ENCODE data around the gene RNF123. TPM values are rescaled to one million over a fixed set of nuclear protein-coding genes. Genes with fewer than 3 reads are reported as not detected.

The RNF123 gene
- total and polyA plus RNA-seq, 2 donors (not counting 3 experiments of a cell fraction or from before 2014, with no cell fraction given): 43.4 to 59.3 TPM

- TF ChIP-seq EZH2 (IDR thresholded peaks at IDR 0.05; ENCODE audit: borderline replicate concordance, low read depth, low read length, severe bottlenecking) (no peak), JUN (IDR thresholded peaks at IDR 0.05; ENCODE audit: borderline replicate concordance, insufficient read depth, insufficient read length, low read depth) (no peak)
- POLR2A ChIA-PET: no interaction called here
- H3K27me3 ChIP-seq (ENCODE audit: control insufficient read depth in 2 of 2, insufficient read depth in 2 of 2, low read length in 2 of 2): no peaks in the 10 kb centered on the region
- H3K9ac ChIP-seq (replicated peaks; ENCODE audit: extremely low read depth, insufficient read depth, low read length): no peak overlapping the region
- no peak overlapping the region for H3K4me2 ChIP-seq (ENCODE audit: insufficient read depth, low read length)
- no peak overlapping the region for H3K4me3 ChIP-seq (replicated peaks in 1 of 3; ENCODE audit: insufficient read depth in 1 of 3, low read depth in 1 of 3, low read length in 3 of 3)
- peaks cover 61% of the 10 kb centered on the region for H3K79me2 ChIP-seq (ENCODE audit: control insufficient read depth, insufficient read depth, low read length)
- CTCF ChIA-PET: no interaction called here
- peaks cover 5% of the 10 kb centered on the region for H4K20me1 ChIP-seq (replicated peaks; ENCODE audit: control insufficient read depth, extremely low read depth, insufficient read depth, low read length)
- BruUV-seq (replicated peaks): no TSS peak
- FAIRE-seq: no peak
- dilution Hi-C loops (cut with MboI; ENCODE audit: extremely low pct_ligation_motif_present, low sequenced_read_pairs) (no loop called here), intact Hi-C loops (cut with micrococcal nuclease) (no loop called here)
- H3K4me1 ChIP-seq (ENCODE audit: control insufficient read depth, extremely low read depth, insufficient read depth, low read length): no peaks in the 10 kb centered on the region
- no peak overlapping the region for H2AFZ ChIP-seq (ENCODE audit: low read depth, low read length)
- no peak for DNase-seq (ENCODE audit: low read depth, low spot score)
- H3K9me3 ChIP-seq (replicated peaks; ENCODE audit: control insufficient read depth, insufficient read depth, low read length): no peaks in the 10 kb centered on the region
- no peaks in the 10 kb centered on the region for H3K9me1 ChIP-seq (replicated peaks; ENCODE audit: control insufficient read depth, extremely low read depth, insufficient read depth, low read length)
- no peak overlapping the region for H3K27ac ChIP-seq (ENCODE audit: insufficient read depth, low read depth, low read length)
- no peaks in the 10 kb centered on the region for H3K36me3 ChIP-seq (ENCODE audit: control insufficient read depth in 2 of 2, extremely low read depth in 1 of 2, insufficient read depth in 2 of 2, low read length in 2 of 2)
These were observed 74.6 kb downstream of the RNF123 start for GRCh38 chr3:49763981-49764380.

GRCh38 chr3:49769286-49769915 lies 80.0 kb downstream of the RNF123 start:
- Histone ChIP-seq H3K4me1 (ENCODE audit: control insufficient read depth, extremely low read depth, insufficient read depth, low read length) (no peaks in the 10 kb centered on the region), H3K4me3 (replicated peaks in 1 of 3; ENCODE audit: insufficient read depth in 1 of 3, low read depth in 1 of 3, low read length in 3 of 3) (no peak overlapping the region), H3K9me1 (replicated peaks; ENCODE audit: control insufficient read depth, extremely low read depth, insufficient read depth, low read length) (no peaks in the 10 kb centered on the region), H3K27ac (ENCODE audit: insufficient read depth, low read depth, low read length) (no peak overlapping the region), H3K27me3 (ENCODE audit: control insufficient read depth in 2 of 2, insufficient read depth in 2 of 2, low read length in 2 of 2) (no peaks in the 10 kb centered on the region), H3K9ac (replicated peaks; ENCODE audit: extremely low read depth, insufficient read depth, low read length) (no peak overlapping the region), H2AFZ (ENCODE audit: low read depth, low read length) (no peak overlapping the region), H4K20me1 (replicated peaks; ENCODE audit: control insufficient read depth, extremely low read depth, insufficient read depth, low read length) (peaks cover 6% of the 10 kb centered on the region), H3K9me3 (replicated peaks; ENCODE audit: control insufficient read depth, insufficient read depth, low read length) (no peaks in the 10 kb centered on the region), H3K79me2 (ENCODE audit: control insufficient read depth, insufficient read depth, low read length) (peaks cover 84% of the 10 kb centered on the region), H3K36me3 (ENCODE audit: control insufficient read depth in 2 of 2, extremely low read depth in 1 of 2, insufficient read depth in 2 of 2, low read length in 2 of 2) (no peaks in the 10 kb centered on the region), H3K4me2 (ENCODE audit: insufficient read depth, low read length) (no peak overlapping the region)
- dilution Hi-C loops (cut with MboI; ENCODE audit: extremely low pct_ligation_motif_present, low sequenced_read_pairs): no loop called here
- BruUV-seq (replicated peaks): no TSS peak
- intact Hi-C loops (cut with micrococcal nuclease): no loop called here
- ChIA-PET CTCF (interaction anchor here (0.9 to 1.7 kb wide), 2 partner anchors 12 to 21 kb away, joined by 3 to 9 read pairs; no protein-coding TSS in a partner anchor), POLR2A (interaction anchor here (0.6 kb wide), 2 partner anchors 48 to 1262 kb away, joined by 4 to 6 read pairs; no protein-coding TSS in a partner anchor)
- FAIRE-seq (no peak), DNase-seq (ENCODE audit: low read depth, low spot score) (no peak)
- no peak for TF ChIP-seq JUN (IDR thresholded peaks at IDR 0.05; ENCODE audit: borderline replicate concordance, insufficient read depth, insufficient read length, low read depth)
- no peak for TF ChIP-seq MYC (IDR thresholded peaks at IDR 0.05; ENCODE audit: low read depth, low read length)
- TF ChIP-seq POLR2AphosphoS5 (IDR thresholded peaks at IDR 0.05; ENCODE audit: insufficient read depth, low read depth, low read length): no peak
- no peak for TF ChIP-seq GATA2 (IDR thresholded peaks at IDR 0.05; ENCODE audit: insufficient read depth, insufficient read length, low read depth, low read length)
- TF ChIP-seq POLR2A (IDR thresholded peaks at IDR 0.05; ENCODE audit: low read depth, low read length): no peak
- no peak for TF ChIP-seq CTCF (IDR thresholded peaks at IDR 0.05; ENCODE audit: extremely low read depth in 1 of 2, insufficient read depth in 1 of 2, low read depth in 1 of 2, low read length in 2 of 2)
- no peak for TF ChIP-seq EZH2 (IDR thresholded peaks at IDR 0.05; ENCODE audit: borderline replicate concordance, low read depth, low read length, severe bottlenecking)
- no peak for TF ChIP-seq FOS (IDR thresholded peaks at IDR 0.05; ENCODE audit: borderline replicate concordance, insufficient read depth, low read length)
- TF ChIP-seq MAX (IDR thresholded peaks at IDR 0.05; ENCODE audit: insufficient read depth, insufficient read length): no peak
